Omental fat pad (tissue), 4 donors: ENCODE results near the gene APRT. TPM values are rescaled to one million over a fixed set of nuclear protein-coding genes. Genes with fewer than 3 reads are reported as not detected.
A peak's percentile ranks its signal among the peaks of the same experiment; 100 is the strongest.

ENCODE experiments used
- ATAC-seq: fragments of 150-250 bp; one replicate; pipeline ENCODE4 v1.9.1; 2016; ENCODE audit warnings: mild to moderate bottlenecking, moderate library complexity; ENCODE audit not compliant: low FRiP score
- DNase-seq: peaks from one replicate; pipeline ENCODE4 v3.0.0-alpha.2; 2019; ENCODE audit warnings: low spot score
- total RNA-seq, 4 donors: library from RNA; depleted of rRNA; stranded (reverse); fragments of >200 nt; gene quantifications; one replicate each; pipeline ENCODE4 v1.1.0, GENCODE V29; 2016
- TF ChIP-seq, protein P1 (sequence below), 3 donors: fragments of 450-650 bp; IDR thresholded peaks; one replicate each; pipeline ENCODE4 v1.5.1; 2016 to 2017; ENCODE audit warnings: antibody characterized with exemption in 3 of 3, mild to moderate bottlenecking in 3 of 3, moderate library complexity in 2 of 3

Gene APRT
- total RNA-seq, 4 donors from 2014 or later: 94.4 to 127 (median 115) TPM

GRCh38 chr16:88803264-88803987, 8.3 kb downstream of the APRT start, which contains the start of gene CDT1:
TSS of gene CDT1 (plus strand) at chr16:88803789. CDS start at chr16:88803832, 43 bp downstream.
- DNase-seq: no peak
- peak; percentile 69 for ATAC-seq
- TF ChIP-seq, protein P1, sequence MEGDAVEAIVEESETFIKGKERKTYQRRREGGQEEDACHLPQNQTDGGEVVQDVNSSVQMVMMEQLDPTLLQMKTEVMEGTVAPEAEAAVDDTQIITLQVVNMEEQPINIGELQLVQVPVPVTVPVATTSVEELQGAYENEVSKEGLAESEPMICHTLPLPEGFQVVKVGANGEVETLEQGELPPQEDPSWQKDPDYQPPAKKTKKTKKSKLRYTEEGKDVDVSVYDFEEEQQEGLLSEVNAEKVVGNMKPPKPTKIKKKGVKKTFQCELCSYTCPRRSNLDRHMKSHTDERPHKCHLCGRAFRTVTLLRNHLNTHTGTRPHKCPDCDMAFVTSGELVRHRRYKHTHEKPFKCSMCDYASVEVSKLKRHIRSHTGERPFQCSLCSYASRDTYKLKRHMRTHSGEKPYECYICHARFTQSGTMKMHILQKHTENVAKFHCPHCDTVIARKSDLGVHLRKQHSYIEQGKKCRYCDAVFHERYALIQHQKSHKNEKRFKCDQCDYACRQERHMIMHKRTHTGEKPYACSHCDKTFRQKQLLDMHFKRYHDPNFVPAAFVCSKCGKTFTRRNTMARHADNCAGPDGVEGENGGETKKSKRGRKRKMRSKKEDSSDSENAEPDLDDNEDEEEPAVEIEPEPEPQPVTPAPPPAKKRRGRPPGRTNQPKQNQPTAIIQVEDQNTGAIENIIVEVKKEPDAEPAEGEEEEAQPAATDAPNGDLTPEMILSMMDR (IDR thresholded peaks at IDR 0.05): no peak

GRCh38 chr16:88800277-88800592, 11.5 kb downstream of the APRT start:
- TF ChIP-seq, protein P1 (IDR thresholded peaks at IDR 0.05): no peak
- DNase-seq: no peak
- no peak for ATAC-seq

GRCh38 chr16:88799569-88800276, 12.0 kb downstream of the APRT start:
- ATAC-seq: no peak
- TF ChIP-seq, protein P1 (IDR thresholded peaks at IDR 0.05): no peak
- DNase-seq: no peak

GRCh38 chr16:88798772-88799455, 12.8 kb downstream of the APRT start:
- TF ChIP-seq, protein P1 (IDR thresholded peaks at IDR 0.05): no peak
- DNase-seq (no peak), ATAC-seq (no peak)

- TF ChIP-seq, protein P1 (IDR thresholded peaks at IDR 0.05): no peak
- ATAC-seq: no peak
- no peak for DNase-seq
Measured at GRCh38 chr16:88798073-88798472, 13.7 kb downstream of the APRT start.

GRCh38 chr16:88796278-88796677, 15.4 kb downstream of the APRT start:
- ATAC-seq (no peak), DNase-seq (no peak)
- TF ChIP-seq, protein P1 (IDR thresholded peaks at IDR 0.05): no peak
